ENCODE data around the gene ITGB7.

DNA sequence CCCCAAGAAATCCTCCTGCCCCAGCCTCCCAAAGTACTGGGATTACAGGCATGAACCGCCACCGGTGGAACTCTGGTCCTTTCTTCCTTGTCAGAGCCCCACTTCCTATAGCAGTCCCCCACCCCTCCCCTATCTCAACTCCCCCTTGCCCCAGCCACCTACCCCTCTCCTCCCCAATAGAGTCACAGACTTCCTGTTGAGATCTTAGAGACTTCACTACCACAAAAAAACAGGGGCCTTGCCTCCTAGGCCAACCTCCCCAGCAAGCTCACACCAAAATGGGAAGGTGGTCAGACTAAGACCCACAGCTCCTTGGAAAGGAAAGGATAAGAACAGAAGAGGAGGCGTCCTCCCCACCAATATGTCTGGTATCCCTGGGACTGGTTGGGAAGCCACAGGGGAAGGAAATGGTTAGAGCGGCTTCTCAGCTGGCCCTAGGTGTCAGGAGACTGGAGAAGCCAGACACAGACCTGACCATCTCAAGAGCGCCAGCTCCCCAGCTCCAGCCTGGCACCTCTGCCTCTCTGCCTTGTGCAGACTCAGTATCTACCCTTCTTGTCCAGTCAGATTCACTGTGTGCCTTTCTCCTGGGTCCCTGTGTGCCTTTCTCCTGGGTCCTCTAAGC is 8.5 kb downstream of the ITGB7 start:
- TF ChIP-seq, protein P1, sequence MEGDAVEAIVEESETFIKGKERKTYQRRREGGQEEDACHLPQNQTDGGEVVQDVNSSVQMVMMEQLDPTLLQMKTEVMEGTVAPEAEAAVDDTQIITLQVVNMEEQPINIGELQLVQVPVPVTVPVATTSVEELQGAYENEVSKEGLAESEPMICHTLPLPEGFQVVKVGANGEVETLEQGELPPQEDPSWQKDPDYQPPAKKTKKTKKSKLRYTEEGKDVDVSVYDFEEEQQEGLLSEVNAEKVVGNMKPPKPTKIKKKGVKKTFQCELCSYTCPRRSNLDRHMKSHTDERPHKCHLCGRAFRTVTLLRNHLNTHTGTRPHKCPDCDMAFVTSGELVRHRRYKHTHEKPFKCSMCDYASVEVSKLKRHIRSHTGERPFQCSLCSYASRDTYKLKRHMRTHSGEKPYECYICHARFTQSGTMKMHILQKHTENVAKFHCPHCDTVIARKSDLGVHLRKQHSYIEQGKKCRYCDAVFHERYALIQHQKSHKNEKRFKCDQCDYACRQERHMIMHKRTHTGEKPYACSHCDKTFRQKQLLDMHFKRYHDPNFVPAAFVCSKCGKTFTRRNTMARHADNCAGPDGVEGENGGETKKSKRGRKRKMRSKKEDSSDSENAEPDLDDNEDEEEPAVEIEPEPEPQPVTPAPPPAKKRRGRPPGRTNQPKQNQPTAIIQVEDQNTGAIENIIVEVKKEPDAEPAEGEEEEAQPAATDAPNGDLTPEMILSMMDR (tag by site-specific recombination; IDR thresholded peaks at IDR 0.05): no peak
- TF ChIP-seq ZNF623 (tag by site-specific recombination; IDR thresholded peaks at IDR 0.05): no peak
- no peak for TF ChIP-seq ZBTB20 (tag by site-specific recombination; IDR thresholded peaks at IDR 0.05)
- TF ChIP-seq, protein P2, sequence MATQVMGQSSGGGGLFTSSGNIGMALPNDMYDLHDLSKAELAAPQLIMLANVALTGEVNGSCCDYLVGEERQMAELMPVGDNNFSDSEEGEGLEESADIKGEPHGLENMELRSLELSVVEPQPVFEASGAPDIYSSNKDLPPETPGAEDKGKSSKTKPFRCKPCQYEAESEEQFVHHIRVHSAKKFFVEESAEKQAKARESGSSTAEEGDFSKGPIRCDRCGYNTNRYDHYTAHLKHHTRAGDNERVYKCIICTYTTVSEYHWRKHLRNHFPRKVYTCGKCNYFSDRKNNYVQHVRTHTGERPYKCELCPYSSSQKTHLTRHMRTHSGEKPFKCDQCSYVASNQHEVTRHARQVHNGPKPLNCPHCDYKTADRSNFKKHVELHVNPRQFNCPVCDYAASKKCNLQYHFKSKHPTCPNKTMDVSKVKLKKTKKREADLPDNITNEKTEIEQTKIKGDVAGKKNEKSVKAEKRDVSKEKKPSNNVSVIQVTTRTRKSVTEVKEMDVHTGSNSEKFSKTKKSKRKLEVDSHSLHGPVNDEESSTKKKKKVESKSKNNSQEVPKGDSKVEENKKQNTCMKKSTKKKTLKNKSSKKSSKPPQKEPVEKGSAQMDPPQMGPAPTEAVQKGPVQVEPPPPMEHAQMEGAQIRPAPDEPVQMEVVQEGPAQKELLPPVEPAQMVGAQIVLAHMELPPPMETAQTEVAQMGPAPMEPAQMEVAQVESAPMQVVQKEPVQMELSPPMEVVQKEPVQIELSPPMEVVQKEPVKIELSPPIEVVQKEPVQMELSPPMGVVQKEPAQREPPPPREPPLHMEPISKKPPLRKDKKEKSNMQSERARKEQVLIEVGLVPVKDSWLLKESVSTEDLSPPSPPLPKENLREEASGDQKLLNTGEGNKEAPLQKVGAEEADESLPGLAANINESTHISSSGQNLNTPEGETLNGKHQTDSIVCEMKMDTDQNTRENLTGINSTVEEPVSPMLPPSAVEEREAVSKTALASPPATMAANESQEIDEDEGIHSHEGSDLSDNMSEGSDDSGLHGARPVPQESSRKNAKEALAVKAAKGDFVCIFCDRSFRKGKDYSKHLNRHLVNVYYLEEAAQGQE (tag by site-specific recombination; IDR thresholded peaks at IDR 0.05): no peak
- TF ChIP-seq ZNF776 (tag by site-specific recombination; IDR thresholded peaks at IDR 0.05; ENCODE audit: borderline replicate concordance): no peak
- no peak for TF ChIP-seq ZNF707 (tag by site-specific recombination; IDR thresholded peaks at IDR 0.05)
- TF ChIP-seq ZNF830 (tag by site-specific recombination; IDR thresholded peaks at IDR 0.05; ENCODE audit: low read depth): no peak
- TF ChIP-seq ZNF274 (IDR thresholded peaks at IDR 0.05; ENCODE audit: low read length): no peak
- no peak for TF ChIP-seq ZNF274 (tag by site-specific recombination; IDR thresholded peaks at IDR 0.05; ENCODE audit: borderline replicate concordance)
